Mesothelial cell of epicardium (in vitro differentiated cells): ENCODE measurements around the gene XRRA1. TPM values are rescaled to one million over a fixed set of nuclear protein-coding genes. Genes with fewer than 3 reads are reported as not detected.
A peak's percentile ranks its signal among the peaks of the same experiment; 100 is the strongest.

Experiments
- DNase-seq, 2 experiments: peaks; one replicate each; pipeline ENCODE4 v3.0.0; 2021; ENCODE audit warnings: low spot score in 2 of 2; ENCODE audit not compliant: unreplicated experiment in 2 of 2
- H3K27ac Mint-ChIP-seq: 2 replicates; pipeline ENCODE4 v1.8.0; 2021; ENCODE audit warnings: mixed read lengths
- H3K27me3 Mint-ChIP-seq: 2 replicates; pipeline ENCODE4 v1.8.0; 2021; ENCODE audit warnings: low read depth, mixed read lengths
- H3K36me3 Mint-ChIP-seq: 2 replicates; pipeline ENCODE4 v1.8.0; 2021; ENCODE audit warnings: mixed read lengths
- H3K4me1 Mint-ChIP-seq: 2 replicates; pipeline ENCODE4 v1.8.0; 2021; ENCODE audit warnings: mixed read lengths
- H3K4me3 Mint-ChIP-seq: 2 replicates; pipeline ENCODE4 v1.8.0; 2021; ENCODE audit warnings: mild to moderate bottlenecking, moderate library complexity, mixed read lengths
- H3K9me3 Mint-ChIP-seq: 2 replicates; pipeline ENCODE4 v1.8.0; 2021; ENCODE audit warnings: mixed read lengths
- total RNA-seq: library from RNA; stranded (reverse); gene quantifications from 3 replicates; pipeline ENCODE4 v1.2.1, GENCODE V29; 2021
- TF ChIP-seq, protein P1 (sequence below): fragments of 200-600 bp; sonication (generic); IDR thresholded peaks from one replicate; pipeline ENCODE4 v1.5.0; 2021; ENCODE audit warnings: antibody characterized with exemption; ENCODE audit not compliant: unreplicated experiment

The XRRA1 gene
- total RNA-seq, 1 donor from 2014 or later = 12.8 TPM

DNA sequence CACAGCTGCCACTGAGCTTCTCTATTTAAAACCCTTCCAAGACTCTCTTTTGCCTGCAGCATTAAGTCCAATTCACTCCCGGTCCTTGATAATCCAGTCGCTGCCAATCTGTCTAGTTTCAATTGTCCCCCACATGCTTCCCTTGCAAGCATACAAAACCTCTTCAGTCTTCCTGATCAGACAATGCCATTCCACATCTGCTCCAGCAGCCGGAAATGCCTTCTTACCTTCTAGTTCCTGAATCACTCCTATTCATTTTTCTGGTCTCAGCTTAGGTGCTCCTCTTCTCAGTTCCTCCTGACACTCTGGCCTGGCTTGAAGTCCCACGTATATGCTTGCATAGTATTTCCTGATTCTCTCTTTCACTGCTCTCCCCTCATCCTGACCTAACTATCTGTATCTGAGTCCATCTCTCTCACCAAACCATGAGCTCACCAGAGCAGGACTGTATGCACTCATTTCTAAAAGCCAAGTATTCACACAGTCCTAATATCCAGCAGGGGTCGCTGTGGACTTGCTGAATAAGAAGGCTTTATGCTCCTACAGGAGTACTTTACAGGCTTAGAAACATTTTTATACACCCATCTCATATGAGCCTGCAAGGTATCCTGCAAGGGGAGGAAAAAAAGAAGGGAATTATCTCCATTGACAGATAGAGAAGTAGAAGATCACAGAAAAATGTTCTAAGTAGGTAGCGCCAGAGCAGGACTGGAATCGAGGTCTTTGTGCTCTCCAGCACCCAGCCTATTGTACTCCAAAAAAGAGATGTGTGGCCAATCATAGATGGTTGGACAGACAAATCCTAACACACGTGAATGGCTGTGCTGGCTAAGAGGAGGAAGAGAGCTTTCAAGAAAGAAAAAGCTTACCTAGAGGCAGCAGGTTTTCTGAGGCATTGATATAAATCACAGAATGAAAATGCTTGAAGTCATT is 19.2 kb downstream of the XRRA1 start:
- H3K4me3 Mint-ChIP-seq = no peak overlapping the region
- peak; percentile 32 to 61 for DNase-seq
- TF ChIP-seq, protein P1, sequence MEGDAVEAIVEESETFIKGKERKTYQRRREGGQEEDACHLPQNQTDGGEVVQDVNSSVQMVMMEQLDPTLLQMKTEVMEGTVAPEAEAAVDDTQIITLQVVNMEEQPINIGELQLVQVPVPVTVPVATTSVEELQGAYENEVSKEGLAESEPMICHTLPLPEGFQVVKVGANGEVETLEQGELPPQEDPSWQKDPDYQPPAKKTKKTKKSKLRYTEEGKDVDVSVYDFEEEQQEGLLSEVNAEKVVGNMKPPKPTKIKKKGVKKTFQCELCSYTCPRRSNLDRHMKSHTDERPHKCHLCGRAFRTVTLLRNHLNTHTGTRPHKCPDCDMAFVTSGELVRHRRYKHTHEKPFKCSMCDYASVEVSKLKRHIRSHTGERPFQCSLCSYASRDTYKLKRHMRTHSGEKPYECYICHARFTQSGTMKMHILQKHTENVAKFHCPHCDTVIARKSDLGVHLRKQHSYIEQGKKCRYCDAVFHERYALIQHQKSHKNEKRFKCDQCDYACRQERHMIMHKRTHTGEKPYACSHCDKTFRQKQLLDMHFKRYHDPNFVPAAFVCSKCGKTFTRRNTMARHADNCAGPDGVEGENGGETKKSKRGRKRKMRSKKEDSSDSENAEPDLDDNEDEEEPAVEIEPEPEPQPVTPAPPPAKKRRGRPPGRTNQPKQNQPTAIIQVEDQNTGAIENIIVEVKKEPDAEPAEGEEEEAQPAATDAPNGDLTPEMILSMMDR = peak; percentile 72
- H3K27ac Mint-ChIP-seq = no peak overlapping the region
- H3K9me3 Mint-ChIP-seq = no peaks in the 10 kb centered on the region
- peaks cover 6% of the 10 kb centered on the region for H3K36me3 Mint-ChIP-seq
- H3K4me1 Mint-ChIP-seq = no peaks in the 10 kb centered on the region
- H3K27me3 Mint-ChIP-seq = no peaks in the 10 kb centered on the region

DNA sequence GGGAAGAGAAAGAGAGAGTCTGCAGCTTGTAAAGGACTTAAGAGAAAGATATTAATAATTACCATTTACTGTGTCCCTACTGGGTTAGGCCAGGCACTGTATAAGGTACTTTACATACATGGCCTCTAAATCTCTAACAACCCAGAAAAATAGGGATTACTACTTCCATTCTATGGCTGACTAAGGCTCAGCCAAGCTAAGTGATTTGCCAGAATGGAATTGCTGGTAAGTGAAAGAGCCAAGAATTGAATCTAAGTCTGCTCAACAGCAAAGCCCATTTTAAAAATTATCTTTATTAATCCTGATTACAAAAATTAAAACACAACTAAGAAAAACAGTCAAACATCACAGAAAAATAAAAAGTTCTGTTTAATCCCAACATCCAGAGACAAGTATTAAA is 21.4 kb downstream of the XRRA1 start:
- no peaks in the 10 kb centered on the region for H3K9me3 Mint-ChIP-seq
- no peak for DNase-seq
- H3K27me3 Mint-ChIP-seq = no peaks in the 10 kb centered on the region
- no peaks in the 10 kb centered on the region for H3K36me3 Mint-ChIP-seq
- no peak overlapping the region for H3K4me3 Mint-ChIP-seq
- H3K4me1 Mint-ChIP-seq = no peaks in the 10 kb centered on the region
- no peak overlapping the region for H3K27ac Mint-ChIP-seq
- TF ChIP-seq, protein P1 = no peak

DNA sequence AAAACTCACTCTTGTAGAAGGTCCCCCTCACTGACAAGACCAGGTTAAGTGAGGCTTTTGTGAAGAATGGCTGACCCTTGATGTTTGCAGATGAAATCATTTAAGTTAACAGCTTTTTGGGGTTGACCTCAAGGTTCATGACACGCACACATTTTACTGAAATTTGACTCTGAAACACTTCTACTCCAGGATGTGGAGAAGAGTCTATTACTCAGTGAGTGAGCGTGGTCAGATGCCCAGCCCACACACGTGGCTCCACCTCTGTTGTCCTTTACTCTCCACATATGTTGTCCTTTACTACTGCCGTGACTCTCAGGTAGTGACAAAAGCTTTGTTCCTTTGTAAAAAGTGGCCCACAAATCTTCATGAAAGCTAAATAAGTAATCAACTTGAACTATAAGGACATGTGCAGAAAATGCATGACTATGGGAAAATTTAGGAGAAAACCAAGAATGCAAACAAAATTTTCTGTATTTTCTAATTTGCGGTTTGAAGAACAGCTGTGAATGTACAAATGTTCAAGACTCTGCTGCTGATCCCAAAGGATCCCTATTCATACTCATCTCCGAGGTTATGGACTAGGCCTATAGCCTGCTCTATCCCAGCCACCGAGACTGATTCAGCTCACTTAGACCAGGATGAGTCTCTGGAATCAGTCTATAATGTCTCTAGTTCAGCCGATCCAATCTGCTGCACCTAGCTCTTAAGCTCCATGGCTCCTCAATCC is 22.4 kb downstream of the XRRA1 start:
- Mint-ChIP-seq H3K4me3 (no peak overlapping the region), H3K27ac (no peak overlapping the region)

DNA sequence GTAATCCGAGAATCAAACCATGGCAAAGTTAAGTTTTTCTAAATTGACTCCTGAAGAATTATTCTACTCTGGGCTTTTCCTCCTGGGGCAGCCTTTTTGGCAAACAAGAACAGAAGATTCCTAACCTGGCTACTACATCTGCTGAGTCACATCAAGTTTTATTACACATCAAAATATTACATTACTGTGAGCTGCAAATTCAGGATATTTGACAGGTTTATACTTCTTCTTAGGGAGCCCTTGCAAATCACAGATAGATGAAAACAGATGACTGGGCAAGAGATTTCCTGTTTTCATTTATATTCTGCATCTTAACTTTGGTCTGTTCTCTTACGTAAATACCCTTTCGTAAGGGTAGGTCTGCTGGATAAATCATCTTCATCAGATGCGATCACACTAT is 23.6 kb downstream of the XRRA1 start:
- TF ChIP-seq, protein P1 = no peak
- no peak overlapping the region for H3K4me3 Mint-ChIP-seq
- DNase-seq = no peak
- no peak overlapping the region for H3K27ac Mint-ChIP-seq
- H3K4me1 Mint-ChIP-seq = no peaks in the 10 kb centered on the region
- no peaks in the 10 kb centered on the region for H3K27me3 Mint-ChIP-seq
- H3K9me3 Mint-ChIP-seq = no peaks in the 10 kb centered on the region
- peaks cover 2% of the 10 kb centered on the region for H3K36me3 Mint-ChIP-seq

More for the DNA sequence above, 22.4 kb downstream of the XRRA1 start:
- DNase-seq = no peak
- Mint-ChIP-seq H3K27me3 (no peaks in the 10 kb centered on the region), H3K9me3 (no peaks in the 10 kb centered on the region), H3K4me1 (no peaks in the 10 kb centered on the region), H3K36me3 (peaks cover under 1% of the 10 kb centered on the region)
- TF ChIP-seq, protein P1 = no peak

DNA sequence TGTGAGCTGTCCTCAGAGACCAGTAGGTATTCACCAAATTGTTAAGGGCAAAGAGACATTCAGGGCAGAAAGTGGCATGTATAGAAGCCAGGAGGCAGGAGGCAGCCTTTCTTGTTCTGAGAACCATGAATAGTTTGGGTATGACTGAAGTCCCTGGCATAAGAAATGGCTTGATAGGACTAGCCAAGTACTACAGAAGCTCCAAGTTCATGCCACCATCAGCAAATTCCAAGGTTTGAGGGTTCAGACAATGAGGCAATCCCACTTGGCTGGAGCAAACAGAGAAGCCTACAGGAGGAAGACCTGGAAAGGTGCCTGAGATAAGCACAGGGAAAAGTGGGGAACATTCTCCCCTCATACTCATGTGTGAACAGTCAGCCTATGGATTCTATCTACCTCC is 25.8 kb downstream of the XRRA1 start:
- Mint-ChIP-seq H3K4me1 (no peaks in the 10 kb centered on the region), H3K27me3 (no peaks in the 10 kb centered on the region), H3K9me3 (no peaks in the 10 kb centered on the region), H3K27ac (no peak overlapping the region), H3K4me3 (no peak overlapping the region), H3K36me3 (peaks cover 19% of the 10 kb centered on the region)
- TF ChIP-seq, protein P1 = no peak
- DNase-seq = no peak
